Loucy (cell line): ENCODE measurements around the gene ZBED3.

Experiments
- EZH2phosphoT487 ChIP-seq: fragments of 200-600 bp; IDR thresholded peaks from 2 replicates; pipeline ENCODE4 v1.6.1; 2018; ENCODE audit warnings: antibody characterized with exemption, mild to moderate bottlenecking, moderate library complexity, borderline replicate concordance
- TF ChIP-seq, protein P1 (sequence below): fragments of 200-600 bp; sonication (generic); conservative IDR thresholded peaks from 2 replicates; pipeline ENCODE4 v1.5.1; 2014; ENCODE audit warnings: mild to moderate bottlenecking, antibody characterized with exemption, low read length

DNA sequence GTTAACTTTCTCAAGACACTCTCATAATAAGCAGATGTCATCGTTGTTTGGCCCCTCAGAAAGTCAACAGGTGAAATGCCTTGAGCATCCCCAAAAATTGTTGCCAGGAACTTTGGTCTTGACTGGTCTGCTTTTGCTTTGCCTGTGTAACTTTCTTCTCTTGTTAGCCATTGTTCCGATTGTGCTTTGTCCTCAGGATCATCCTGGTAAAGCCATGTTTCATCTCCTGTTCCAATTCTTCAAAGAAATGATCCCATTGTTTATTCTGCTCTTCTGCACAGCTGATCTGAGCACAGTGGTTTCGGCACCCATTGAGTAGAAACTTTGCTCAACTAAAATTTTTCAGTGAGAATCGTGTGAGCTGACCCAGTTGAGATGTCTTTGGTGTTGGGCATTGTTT is 8.1 kb upstream of the ZBED3 start:
- TF ChIP-seq, protein P1, sequence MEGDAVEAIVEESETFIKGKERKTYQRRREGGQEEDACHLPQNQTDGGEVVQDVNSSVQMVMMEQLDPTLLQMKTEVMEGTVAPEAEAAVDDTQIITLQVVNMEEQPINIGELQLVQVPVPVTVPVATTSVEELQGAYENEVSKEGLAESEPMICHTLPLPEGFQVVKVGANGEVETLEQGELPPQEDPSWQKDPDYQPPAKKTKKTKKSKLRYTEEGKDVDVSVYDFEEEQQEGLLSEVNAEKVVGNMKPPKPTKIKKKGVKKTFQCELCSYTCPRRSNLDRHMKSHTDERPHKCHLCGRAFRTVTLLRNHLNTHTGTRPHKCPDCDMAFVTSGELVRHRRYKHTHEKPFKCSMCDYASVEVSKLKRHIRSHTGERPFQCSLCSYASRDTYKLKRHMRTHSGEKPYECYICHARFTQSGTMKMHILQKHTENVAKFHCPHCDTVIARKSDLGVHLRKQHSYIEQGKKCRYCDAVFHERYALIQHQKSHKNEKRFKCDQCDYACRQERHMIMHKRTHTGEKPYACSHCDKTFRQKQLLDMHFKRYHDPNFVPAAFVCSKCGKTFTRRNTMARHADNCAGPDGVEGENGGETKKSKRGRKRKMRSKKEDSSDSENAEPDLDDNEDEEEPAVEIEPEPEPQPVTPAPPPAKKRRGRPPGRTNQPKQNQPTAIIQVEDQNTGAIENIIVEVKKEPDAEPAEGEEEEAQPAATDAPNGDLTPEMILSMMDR = no peak
- TF ChIP-seq EZH2phosphoT487 = no peak
